GM18951 (cell line): ENCODE measurements around the gene SUFU.

Experiments used
- POLR2A ChIP-seq: IDR thresholded peaks from 4 replicates; pipeline ENCODE4 v1.6.1; 2011; ENCODE audit warnings: mild to moderate bottlenecking; ENCODE audit not compliant: insufficient read length, insufficient read depth; ENCODE audit errors: extremely low read depth
- in situ Hi-C: fragments of 300-500 bp; cut with MboI; formaldehyde crosslinking; loops from one replicate; pipeline ENCODE4 v1.12.0; 2022; ENCODE audit warnings: low sequenced_read_pairs, mixed read lengths, inconsistent platforms; ENCODE audit not compliant: unreplicated experiment

SUFU gene

DNA sequence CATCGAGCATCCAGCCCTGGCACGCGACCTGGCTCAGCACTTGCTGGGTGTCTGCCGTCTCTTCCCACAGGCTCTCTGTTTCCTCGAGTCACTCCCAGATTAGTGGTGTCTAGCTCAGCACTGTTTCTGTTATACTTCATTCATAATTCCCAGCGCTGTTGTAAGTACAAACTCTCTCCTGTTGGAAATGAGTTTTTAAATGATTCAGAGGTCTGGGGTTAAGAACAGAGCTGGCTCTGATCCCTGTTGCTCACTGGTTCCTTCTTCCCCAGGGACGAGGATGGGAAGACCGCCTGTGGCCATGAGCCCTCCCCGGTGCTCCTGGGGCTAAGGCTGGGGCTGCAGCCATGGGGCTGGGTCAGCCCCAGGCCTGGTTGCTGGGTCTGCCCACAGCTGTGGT lies 35.1 kb upstream of the SUFU start:
- in situ Hi-C loops = no loop called here
- no peak for TF ChIP-seq POLR2A

DNA sequence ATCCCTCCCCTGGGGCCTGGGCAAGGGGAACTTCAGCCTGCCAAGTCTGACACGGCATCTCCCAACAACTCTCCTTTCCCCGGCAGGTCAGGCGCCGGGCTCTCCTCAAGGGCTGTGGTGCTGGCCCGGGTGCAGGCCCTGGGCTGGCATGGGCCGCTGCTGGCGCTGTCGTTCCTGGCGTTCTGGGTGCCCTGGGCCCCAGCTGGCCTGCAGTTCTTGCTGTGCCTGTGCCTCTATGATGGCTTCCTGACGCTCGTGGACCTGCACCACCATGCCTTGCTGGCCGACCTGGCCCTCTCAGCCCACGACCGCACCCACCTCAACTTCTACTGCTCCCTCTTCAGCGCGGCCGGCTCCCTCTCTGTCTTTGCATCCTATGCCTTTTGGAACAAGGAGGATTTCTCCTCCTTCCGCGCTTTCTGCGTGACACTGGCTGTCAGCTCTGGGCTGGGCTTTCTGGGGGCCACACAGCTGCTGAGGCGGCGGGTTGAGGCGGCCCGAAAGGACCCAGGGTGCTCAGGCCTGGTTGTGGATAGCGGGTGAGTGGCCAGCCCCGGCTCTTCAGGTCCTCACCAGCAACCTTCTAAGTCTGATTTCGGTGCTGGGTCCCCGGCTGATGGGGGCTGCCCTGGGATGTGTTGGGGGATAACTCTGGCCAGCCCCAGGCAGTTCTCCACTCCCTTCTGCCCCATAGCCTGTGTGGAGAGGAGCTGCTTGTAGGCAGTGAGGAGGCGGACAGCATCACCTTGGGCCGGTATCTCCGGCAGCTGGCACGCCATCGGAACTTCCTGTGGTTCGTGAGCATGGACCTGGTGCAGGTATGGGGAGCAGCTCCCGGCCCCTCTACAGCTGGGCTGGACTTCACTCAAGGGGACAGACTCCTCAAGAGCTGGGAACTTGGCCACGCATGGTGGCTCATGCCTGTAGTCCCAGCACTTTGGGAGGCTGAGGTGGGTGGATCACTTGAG lies 32.9 kb upstream of the SUFU start:
- TF ChIP-seq POLR2A = no peak
- in situ Hi-C loops = no loop called here

DNA sequence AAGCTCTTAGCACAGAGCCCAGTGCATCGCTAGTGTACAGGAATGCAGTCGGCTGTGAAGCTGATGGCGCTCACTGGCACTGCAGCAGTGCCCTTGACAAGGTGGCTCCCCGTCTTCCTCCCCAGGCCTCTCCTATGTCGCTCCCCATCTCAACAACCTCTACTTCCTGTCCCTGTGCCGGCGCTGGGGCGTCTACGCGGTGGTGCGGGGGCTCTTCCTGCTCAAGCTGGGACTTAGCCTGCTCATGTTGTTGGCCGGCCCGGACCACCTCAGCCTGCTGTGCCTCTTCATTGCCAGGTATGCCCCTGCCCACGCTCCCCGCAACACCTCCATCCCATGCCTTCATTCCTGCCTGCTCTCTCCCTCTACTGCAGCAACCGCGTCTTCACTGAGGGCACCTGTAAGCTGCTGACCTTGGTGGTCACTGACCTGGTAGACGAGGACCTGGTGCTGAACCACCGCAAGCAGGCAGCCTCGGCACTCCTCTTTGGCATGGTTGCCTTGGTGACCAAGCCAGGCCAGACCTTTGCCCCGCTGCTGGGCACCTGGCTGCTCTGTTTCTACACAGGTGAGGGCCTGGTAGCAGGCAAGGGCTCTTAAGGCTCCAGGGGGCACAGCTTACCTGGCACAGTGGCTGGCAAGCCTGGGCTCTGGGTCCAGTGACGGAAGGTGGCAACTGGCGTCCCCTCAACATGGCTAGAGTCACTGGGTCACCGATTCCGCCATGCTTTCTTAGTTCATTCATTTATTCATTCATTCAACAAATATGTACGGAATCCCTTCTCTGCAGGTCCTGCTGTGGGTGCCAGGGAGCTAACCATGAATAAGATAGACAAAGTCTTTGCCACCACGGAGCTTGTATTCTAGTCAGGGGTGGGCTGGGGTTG lies 30.1 kb upstream of the SUFU start:
- TF ChIP-seq POLR2A = no peak
- in situ Hi-C loops = no loop called here

GRCh38 chr10:102475451-102476040 lies 28.2 kb upstream of the SUFU start:
- in situ Hi-C loops = no loop called here
- TF ChIP-seq POLR2A = no peak

GRCh38 chr10:102476466-102477141 lies 27.2 kb upstream of the SUFU start:
- in situ Hi-C loops = no loop called here
- TF ChIP-seq POLR2A = no peak

GRCh38 chr10:102479651-102480050 lies 24.1 kb upstream of the SUFU start:
- TF ChIP-seq POLR2A = no peak

GRCh38 chr10:102480396-102480795 lies 23.4 kb upstream of the SUFU start:
- in situ Hi-C loops = no loop called here
- TF ChIP-seq POLR2A = no peak

More at GRCh38 chr10:102479651-102480050, 24.1 kb upstream of the SUFU start:
- in situ Hi-C loops = no loop called here

DNA sequence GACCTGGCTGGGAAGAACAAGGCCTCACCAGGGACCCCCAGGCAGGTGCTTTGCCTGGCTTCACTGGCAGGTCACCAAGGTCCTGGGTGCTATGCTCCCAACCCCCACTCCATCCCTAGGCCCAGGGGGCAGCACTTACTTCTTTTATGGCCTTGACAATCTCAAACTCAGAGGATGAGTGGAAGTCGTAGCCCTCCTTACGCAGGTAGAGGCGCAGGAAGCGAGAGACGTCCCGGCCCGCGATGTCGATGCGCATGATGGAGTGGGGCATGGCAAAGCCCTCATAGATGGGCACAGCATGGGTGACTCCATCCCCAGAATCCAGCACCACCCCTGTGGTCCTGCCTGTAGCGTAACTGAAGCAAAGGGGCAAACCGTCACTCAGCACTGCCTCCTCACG lies 19.8 kb upstream of the SUFU start:
- no peak for TF ChIP-seq POLR2A
- in situ Hi-C loops = no loop called here

DNA sequence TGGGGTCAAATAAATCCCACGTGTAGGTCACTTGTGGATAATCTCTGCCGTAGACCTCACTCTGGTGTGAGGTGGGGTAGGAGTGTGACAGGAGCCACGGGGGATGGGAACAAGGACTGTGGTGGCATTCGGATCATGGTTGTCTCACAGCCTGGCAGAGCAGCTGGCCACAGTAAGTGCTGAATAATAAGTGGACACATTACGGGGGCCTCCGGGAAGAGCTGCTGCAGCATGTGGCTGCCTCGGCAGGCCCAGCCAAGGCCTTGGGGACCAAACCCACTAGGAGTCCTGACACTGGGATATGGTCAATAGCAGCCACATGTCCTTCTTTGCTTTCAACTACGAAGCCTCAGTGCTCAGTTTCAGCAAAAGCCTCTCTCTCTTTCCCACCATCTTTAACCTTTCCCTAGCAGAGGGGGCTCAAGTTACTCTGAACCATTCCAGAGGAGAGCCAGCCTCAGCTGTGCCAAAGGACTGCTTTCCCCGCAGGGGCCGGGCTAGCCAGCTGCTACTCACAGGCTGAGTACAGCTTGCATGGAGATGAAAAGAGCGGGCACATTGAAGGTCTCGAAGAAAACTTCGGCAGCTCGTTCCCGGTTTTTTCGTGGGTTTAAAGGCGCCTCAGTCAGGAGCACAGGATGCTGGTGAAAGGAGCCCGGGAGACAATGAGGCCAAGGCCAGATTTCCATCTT lies 18.5 kb upstream of the SUFU start:
- in situ Hi-C loops = no loop called here
- no peak for TF ChIP-seq POLR2A

DNA sequence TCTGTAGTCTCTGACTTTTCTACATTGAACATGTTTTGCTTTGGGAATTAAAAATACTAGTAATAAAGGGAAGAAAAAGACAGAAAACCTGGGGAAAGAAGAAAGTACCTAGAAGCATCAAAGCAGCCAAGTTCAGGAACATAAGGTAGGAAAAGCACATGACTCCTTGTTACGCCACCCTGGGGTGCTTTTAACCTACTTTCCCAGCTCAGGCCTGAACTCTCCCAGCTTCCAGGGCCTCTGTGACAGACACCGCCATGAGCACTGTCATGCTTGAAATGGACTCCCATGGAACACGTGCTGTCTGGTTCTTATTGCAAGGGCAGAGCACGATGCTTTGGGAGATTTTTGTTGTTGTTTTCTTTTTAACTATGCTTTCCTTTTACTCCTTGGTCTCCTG lies 12.6 kb upstream of the SUFU start:
- no peak for TF ChIP-seq POLR2A
- in situ Hi-C loops = no loop called here

GRCh38 chr10:102492344-102492939 lies 11.3 kb upstream of the SUFU start:
- no peak for TF ChIP-seq POLR2A
- in situ Hi-C loops = no loop called here

GRCh38 chr10:102492983-102493382 lies 10.8 kb upstream of the SUFU start:
- in situ Hi-C loops = no loop called here
- TF ChIP-seq POLR2A = no peak

- in situ Hi-C loops = no loop called here
- TF ChIP-seq POLR2A = no peak
These were observed 10.0 kb upstream of the SUFU start for GRCh38 chr10:102493771-102494170.
